Body of pancreas (tissue), 4 donors: ENCODE results near the gene AHI1. TPM values are rescaled to one million over a fixed set of nuclear protein-coding genes. Genes with fewer than 3 reads are reported as not detected.

ENCODE experiments used
- ATAC-seq: fragments of 150-250 bp; one replicate; pipeline ENCODE4 v1.9.1; 2016
- DNase-seq, 4 donors: peaks; one replicate each; pipeline ENCODE4 v3.0.0-alpha.2; 2019
- H3K27ac ChIP-seq, 4 donors: fragments of 200-600 bp; sonication (generic); 1 replicate in 3 of 4; 2 replicates in 1 of 4; pipeline versions ENCODE4 v1.5.1 to v1.6.1; 2016 to 2019; ENCODE audit warnings: mild to moderate bottlenecking in 1 of 4, mixed read lengths in 1 of 4, moderate library complexity in 1 of 4
- H3K27me3 ChIP-seq, 2 donors: fragments of 200-600 bp; sonication (generic); one replicate each; pipeline ENCODE4 v1.6.0; 2016; ENCODE audit warnings: mild to moderate bottlenecking in 1 of 2
- H3K36me3 ChIP-seq, 2 donors: fragments of 200-600 bp; sonication (generic); replicated peaks in 1 of 2; 2 replicates each; pipeline ENCODE4 v1.5.1; 2016; ENCODE audit warnings: low read depth in 2 of 2; ENCODE audit not compliant: insufficient read depth in 1 of 2
- H3K4me1 ChIP-seq: fragments of 200-600 bp; sonication (generic); one replicate; pipeline ENCODE4 v1.6.0; 2016
- H3K4me3 ChIP-seq, 2 donors: fragments of 200-600 bp; sonication (generic); 1 replicate in 1 of 2; 2 replicates in 1 of 2; pipeline ENCODE4 v1.5.1; 2016 to 2019
- H3K9me3 ChIP-seq, 3 donors: fragments of 200-600 bp; sonication (generic); 1 replicate in 2 of 3; 2 replicates in 1 of 3; pipeline ENCODE4 v1.5.1; 2016
- CTCF ChIP-seq, 7 experiments: fragments of 450-650 bp in 4 of 7; fragments of 200-600 bp in 3 of 7; sonication (generic) in 3 of 7; IDR thresholded peaks; one replicate each; pipeline ENCODE4 v1.5.1; 2016 to 2019; ENCODE audit warnings: antibody characterized with exemption in 7 of 7
- POLR2A ChIP-seq, 3 donors: fragments of 450-650 bp; IDR thresholded peaks; one replicate each; pipeline ENCODE4 v1.6.1; 2016; ENCODE audit warnings: antibody characterized with exemption in 3 of 3, mild to moderate bottlenecking in 2 of 3
- WGBS, 2 donors: methylation state at CpG; one replicate each; pipeline ENCODE4 v1.1.5; 2017; 5-methylcytosine and 5-hydroxymethylcytosine counted together
- intact Hi-C: fragments of 100-400 bp; cut with DNase I; formaldehyde crosslinking; loops from one replicate; pipeline ENCODE4 v1.15.1; 2023
- microRNA-seq, 2 donors: library from miRNA; unstranded; fragments of <30 nt; microRNA quantifications; one replicate each; pipeline ENCODE4, GENCODE V29; 2016; ENCODE audit warnings: borderline number of aligned reads in 2 of 2, borderline replicate concordance in 2 of 2
- small RNA-seq: library from RNA; depleted of rRNA; stranded (forward); fragments of <200 nt; gene quantifications from one replicate; pipeline ENCODE3, GENCODE V24; 2016
- total RNA-seq, 2 donors: library from RNA; depleted of rRNA; stranded (reverse); fragments of >200 nt; gene quantifications; one replicate each; pipeline ENCODE4 v1.1.0, GENCODE V29; 2016

Gene AHI1
- total RNA-seq, 2 donors from 2014 or later = 20.2 to 107 TPM

- TF ChIP-seq POLR2A (IDR thresholded peaks at IDR 0.05) (no peak), CTCF (IDR thresholded peaks at IDR 0.05) (no peak)
- no peak for DNase-seq
- Histone ChIP-seq H3K4me3 (no peak overlapping the region), H3K4me1 (no peaks in the 10 kb centered on the region), H3K36me3 (no peaks in the 10 kb centered on the region), H3K9me3 (no peaks in the 10 kb centered on the region), H3K27ac (no peak overlapping the region), H3K27me3 (no peaks in the 10 kb centered on the region)
- intact Hi-C loops = no loop called here
- 64 to 72% methylated on average over 5 of the region's 5 CpGs for WGBS, 2 donors
- ATAC-seq = no peak
Measured at GRCh38 chr6:135233686-135234491, 263.7 kb downstream of the AHI1 start.

Small RNAs within 50 kb of the gene (microRNA-seq; reads per million reads assigned to microRNA genes)
- 0 reads per million in 2 donors for gene MIR548A2

Small RNAs within 50 kb of the gene (small RNA-seq; reads per million reads assigned to genes)
- gene MIR548A2 (not detected), gene RF00019 (not detected)
